Endothelial cell of umbilical vein (primary cell): Measurements from ENCODE around the gene MIF4GD. TPM values are rescaled to one million over a fixed set of nuclear protein-coding genes. Genes with fewer than 3 reads are reported as not detected.

Experiments
- BruUV-seq: library from RNA; stranded (reverse); fragments of 400-500 nt; replicated peaks from 2 replicates; lab custom pipeline; 2021; lab: Mats Ljungman, UMichigan
- CTCF ChIA-PET: fragments of 300-600, 350-600 bp; sonication (Branson Sonifier 250); formaldehyde crosslinking; loops from one replicate; lab custom pipeline; 2021; ENCODE audit warnings: antibody characterized with exemption, inconsistent platforms; lab: Charles Lee
- POLR2A ChIA-PET: fragments of 300-600, 350-600 bp; sonication (Branson Sonifier 250); formaldehyde crosslinking; loops from one replicate; lab custom pipeline; 2021; ENCODE audit warnings: antibody characterized with exemption, inconsistent platforms; lab: Charles Lee
- DNase-seq: peaks from one replicate; pipeline ENCODE4 v3.0.0-alpha.2; 2011; ENCODE audit warnings: low read depth, low spot score
- FAIRE-seq: peaks from 2 replicates; lab custom pipeline; 2011; peaks lifted over from hg19 to GRCh38; lab: Jason Lieb, UNC
- H2AFZ ChIP-seq: 2 replicates; pipeline ENCODE4 v1.6.0; 2012; ENCODE audit warnings: low read depth, low read length, control low read depth, inconsistent platforms
- H3K27ac ChIP-seq: 2 replicates; pipeline ENCODE4 v1.5.1; 2011; ENCODE audit warnings: low read depth, mild to moderate bottlenecking, control low read depth, low read length, moderate library complexity; ENCODE audit not compliant: insufficient read depth
- H3K27me3 ChIP-seq, 2 experiments: 2 replicates each; pipeline versions ENCODE4 v1.6.0 to v1.6.1; 2011; ENCODE audit warnings: low read length in 2 of 2, mixed read lengths in 1 of 2; ENCODE audit not compliant: control insufficient read depth in 2 of 2, insufficient read depth in 2 of 2
- H3K36me3 ChIP-seq, 2 experiments: 2 replicates in 1 of 2; 3 replicates in 1 of 2; pipeline ENCODE4 v1.5.1; 2011; ENCODE audit warnings: low read length in 2 of 2, mild to moderate bottlenecking in 1 of 2, moderate library complexity in 1 of 2; ENCODE audit not compliant: control insufficient read depth in 2 of 2, insufficient read depth in 2 of 2; ENCODE audit errors: extremely low read depth in 1 of 2
- H3K4me1 ChIP-seq: 3 replicates; pipeline ENCODE4 v1.5.1; 2011; ENCODE audit warnings: mild to moderate bottlenecking, low read length; ENCODE audit not compliant: control insufficient read depth, insufficient read depth; ENCODE audit errors: extremely low read depth
- H3K4me2 ChIP-seq: 2 replicates; pipeline ENCODE4 v1.6.1; 2011; ENCODE audit warnings: low read length, control low read depth, mixed read lengths; ENCODE audit not compliant: insufficient read depth
- H3K4me3 ChIP-seq, 3 experiments: fragments of 200-600 bp in 1 of 3; sonication (generic), shearing (Covaris generic) in 1 of 3; replicated peaks in 1 of 3; 2 replicates each; pipeline ENCODE4 v1.5.1; 2011 to 2016; ENCODE audit warnings: control low read depth in 3 of 3, low read length in 3 of 3, mild to moderate bottlenecking in 2 of 3, inconsistent platforms in 1 of 3, low read depth in 1 of 3, moderate library complexity in 1 of 3; ENCODE audit not compliant: insufficient read depth in 1 of 3
- H3K79me2 ChIP-seq: 2 replicates; pipeline ENCODE4 v1.6.0; 2012; ENCODE audit warnings: low read length, inconsistent platforms; ENCODE audit not compliant: control insufficient read depth, insufficient read depth
- H3K9ac ChIP-seq: replicated peaks from 2 replicates; pipeline ENCODE3; 2011; ENCODE audit warnings: low read length, control low read depth; ENCODE audit not compliant: insufficient read depth; ENCODE audit errors: extremely low read depth
- H3K9me1 ChIP-seq: replicated peaks from 3 replicates; pipeline ENCODE4 v1.6.0; 2011; ENCODE audit warnings: mild to moderate bottlenecking, low read length; ENCODE audit not compliant: control insufficient read depth, insufficient read depth; ENCODE audit errors: extremely low read depth
- H3K9me3 ChIP-seq: replicated peaks from 2 replicates; pipeline ENCODE4 v1.5.1; 2012; ENCODE audit warnings: low read length, inconsistent platforms; ENCODE audit not compliant: control insufficient read depth, insufficient read depth
- H4K20me1 ChIP-seq: replicated peaks from 2 replicates; pipeline ENCODE3; 2011; ENCODE audit warnings: mild to moderate bottlenecking, low read length; ENCODE audit not compliant: control insufficient read depth, insufficient read depth; ENCODE audit errors: extremely low read depth
- CTCF ChIP-seq, 2 donors: IDR thresholded peaks; 1 replicate in 1 of 2; 2 replicates in 1 of 2; pipeline ENCODE4 v1.5.1; 2011; ENCODE audit warnings: low read length in 2 of 2, mild to moderate bottlenecking in 2 of 2, moderate library complexity in 2 of 2, control low read depth in 1 of 2, inconsistent platforms in 1 of 2, low read depth in 1 of 2; ENCODE audit not compliant: insufficient read depth in 1 of 2; ENCODE audit errors: extremely low read depth in 1 of 2
- EZH2 ChIP-seq: IDR thresholded peaks from 2 replicates; pipeline ENCODE4 v1.6.1; 2012; ENCODE audit warnings: borderline replicate concordance, low read depth, mild to moderate bottlenecking, moderate library complexity, low read length, inconsistent platforms; ENCODE audit not compliant: severe bottlenecking
- FOS ChIP-seq: IDR thresholded peaks from 2 replicates; pipeline ENCODE4 v1.6.1; 2011; ENCODE audit warnings: mild to moderate bottlenecking, low read length, moderate library complexity, borderline replicate concordance; ENCODE audit not compliant: insufficient read depth
- GATA2 ChIP-seq: IDR thresholded peaks from 2 replicates; pipeline ENCODE4 v1.7.0; 2011; ENCODE audit warnings: low read depth, mild to moderate bottlenecking, moderate library complexity, mixed read lengths, low read length; ENCODE audit not compliant: insufficient read length, insufficient read depth
- JUN ChIP-seq: IDR thresholded peaks from 2 replicates; pipeline ENCODE4 v1.6.1; 2011; ENCODE audit warnings: borderline replicate concordance, low read depth; ENCODE audit not compliant: insufficient read length, insufficient read depth
- MAX ChIP-seq: IDR thresholded peaks from 2 replicates; pipeline ENCODE4 v1.6.1; 2011; ENCODE audit not compliant: insufficient read depth, insufficient read length
- MYC ChIP-seq: IDR thresholded peaks from one replicate; pipeline ENCODE4 v1.6.1; 2011; ENCODE audit warnings: mild to moderate bottlenecking, low read depth, low read length
- POLR2A ChIP-seq: IDR thresholded peaks from 2 replicates; pipeline ENCODE4 v1.6.1; 2012; ENCODE audit warnings: low read depth, mild to moderate bottlenecking, control low read depth, low read length
- POLR2AphosphoS5 ChIP-seq: IDR thresholded peaks from 2 replicates; pipeline ENCODE4 v1.6.1; 2012; ENCODE audit warnings: low read depth, mild to moderate bottlenecking, control low read depth, low read length, moderate library complexity; ENCODE audit not compliant: insufficient read depth
- dilution Hi-C: fragments of 300-500 bp; cut with MboI; formaldehyde crosslinking; loops from one replicate; pipeline ENCODE4 v1.15.0; 2019; ENCODE audit warnings: low sequenced_read_pairs; ENCODE audit not compliant: extremely low pct_ligation_motif_present
- intact Hi-C: fragments of 100-400 bp; cut with micrococcal nuclease; formaldehyde crosslinking; loops from one replicate; pipeline ENCODE4 v1.10.0; 2022
- polyA plus RNA-seq, 4 experiments: library from polyadenylated mRNA; depleted of rRNA in 3 of 4; stranded (reverse) in 3 of 4; unstranded in 1 of 4; fragments of >200 nt; gene quantifications; 2 replicates each; pipeline versions ENCODE4 v1.2.1 to v1.2.3, GENCODE V29; 2011 to 2012; ENCODE audit warnings: missing spikeins in 1 of 4
- total RNA-seq: library from RNA; stranded (reverse); gene quantifications from 2 replicates; pipeline ENCODE4 v1.2.3, GENCODE V29; 2021

Gene MIF4GD
- total and polyA plus RNA-seq, 2 donors (not counting 3 experiments of a cell fraction or from before 2014, with no cell fraction given): 12.4 to 35.7 TPM

- dilution Hi-C loops (no loop called here), intact Hi-C loops (no loop called here)
- no peak overlapping the region for H3K4me2 ChIP-seq
- FAIRE-seq (no peak), DNase-seq (no peak)
- no peak overlapping the region for H3K4me3 ChIP-seq
- no peaks in the 10 kb centered on the region for H3K9me1 ChIP-seq
- no peaks in the 10 kb centered on the region for H3K79me2 ChIP-seq
- POLR2A ChIA-PET: no interaction called here
- H3K4me1 ChIP-seq: no peaks in the 10 kb centered on the region
- H3K27me3 ChIP-seq: no peaks in the 10 kb centered on the region
- H3K9me3 ChIP-seq: no peaks in the 10 kb centered on the region
- no peaks in the 10 kb centered on the region for H4K20me1 ChIP-seq
- H3K36me3 ChIP-seq: peaks cover 9 to 44% of the 10 kb centered on the region in 2 experiments
- no peak for TF ChIP-seq MYC
- no peak for TF ChIP-seq MAX
- TF ChIP-seq POLR2AphosphoS5: no peak
- TF ChIP-seq JUN: no peak
- TF ChIP-seq GATA2: no peak
- TF ChIP-seq EZH2: no peak
- no peak for TF ChIP-seq CTCF (IDR thresholded peaks at IDR 0.05; ENCODE audit: extremely low read depth in 1 of 2, insufficient read depth in 1 of 2, low read depth in 1 of 2, low read length in 2 of 2)
- TF ChIP-seq FOS: no peak
- no peak for TF ChIP-seq POLR2A
- H2AFZ ChIP-seq: no peak overlapping the region
- H3K27ac ChIP-seq: no peak overlapping the region
- no peak overlapping the region for H3K9ac ChIP-seq
- no TSS peak for BruUV-seq
- CTCF ChIA-PET: interaction anchor here (1.7 to 2.1 kb wide), 2 partner anchors 8 to 38 kb away, joined by 6 to 7 read pairs; partner anchors contain the start of gene MIF4GD
Observed at GRCh38 chr17:75232786-75233185, 38.2 kb downstream of the MIF4GD start.
